Activated naive CD8-positive, alpha-beta T cell treated with anti-CD3 and anti-CD28 coated beads, Interleukin-2, amount 10 ng/mL, durations not matched to agents 7 days and 5 days (primary cell): Measurements from ENCODE around the gene DNAH1. TPM values are rescaled to one million over a fixed set of nuclear protein-coding genes. Genes with fewer than 3 reads are reported as not detected.

Experiments used
- ATAC-seq: fragments of 150-1000 bp; cut with Tn5 transposase; one replicate; pipeline ENCODE4 v1.10.0; 2021; ENCODE audit warnings: low read depth, moderate library complexity
- POLR2A ChIA-PET: fragments of 350-600 bp; sonication (Branson Sonifier 250); formaldehyde crosslinking; loops from one replicate; lab custom pipeline; 2021; ENCODE audit warnings: antibody characterized with exemption; lab: Charles Lee
- DNase-seq: peaks from one replicate; pipeline ENCODE4 v3.0.0; 2021
- H3K27ac Mint-ChIP-seq: one replicate; pipeline ENCODE4 v1.8.0; 2022; ENCODE audit warnings: mild to moderate bottlenecking, mixed read lengths
- H3K27me3 Mint-ChIP-seq: one replicate; pipeline ENCODE4 v1.8.0; 2022; ENCODE audit warnings: mild to moderate bottlenecking, moderate library complexity, mixed read lengths
- H3K36me3 Mint-ChIP-seq: one replicate; pipeline ENCODE4 v1.8.0; 2021; ENCODE audit warnings: mild to moderate bottlenecking, mixed read lengths
- H3K4me1 Mint-ChIP-seq: one replicate; pipeline ENCODE4 v1.8.0; 2021; ENCODE audit warnings: mixed read lengths
- H3K4me3 Mint-ChIP-seq: one replicate; pipeline ENCODE4 v1.8.0; 2022; ENCODE audit warnings: mild to moderate bottlenecking, moderate library complexity, mixed read lengths
- H3K9me3 Mint-ChIP-seq: one replicate; pipeline ENCODE4 v1.8.0; 2021; ENCODE audit warnings: mixed read lengths
- total RNA-seq, 2 experiments: library from RNA; stranded (reverse); gene quantifications; one replicate each; pipeline ENCODE4 v1.2.3, GENCODE V29; 2021

DNAH1 gene
- total RNA-seq, 2 experiments from 2014 or later, result 28.5 to 30.0 TPM

GRCh38 chr3:52432225-52432624, 116.1 kb downstream of the DNAH1 start:
- Mint-ChIP-seq H3K9me3 (no peaks in the 10 kb centered on the region), H3K27me3 (peaks cover 5% of the 10 kb centered on the region), H3K27ac (no peak overlapping the region), H3K36me3 (no peaks in the 10 kb centered on the region), H3K4me3 (no peak overlapping the region), H3K4me1 (peaks cover 1% of the 10 kb centered on the region)
- ATAC-seq (no peak), DNase-seq (no peak)
- POLR2A ChIA-PET, result interaction anchor here (0.6 kb wide), 1 partner anchor 148 kb away, joined by 4 read pairs; no protein-coding TSS in a partner anchor

GRCh38 chr3:52432691-52433141, 116.6 kb downstream of the DNAH1 start:
- Mint-ChIP-seq H3K36me3 (no peaks in the 10 kb centered on the region), H3K4me3 (no peak overlapping the region), H3K9me3 (no peaks in the 10 kb centered on the region), H3K4me1 (peaks cover 1% of the 10 kb centered on the region), H3K27ac (no peak overlapping the region), H3K27me3 (peaks cover 5% of the 10 kb centered on the region)
- ATAC-seq (no peak), DNase-seq (no peak)
- POLR2A ChIA-PET, result interaction anchor here (0.6 kb wide), 1 partner anchor 149 kb away, joined by 4 read pairs; no protein-coding TSS in a partner anchor

GRCh38 chr3:52433328-52433995, 117.3 kb downstream of the DNAH1 start:
- POLR2A ChIA-PET, result no interaction called here
- no peak for ATAC-seq
- Mint-ChIP-seq H3K27ac (no peak overlapping the region), H3K36me3 (no peaks in the 10 kb centered on the region), H3K4me1 (no peaks in the 10 kb centered on the region), H3K27me3 (peaks cover 3% of the 10 kb centered on the region), H3K9me3 (no peaks in the 10 kb centered on the region), H3K4me3 (no peak overlapping the region)
- DNase-seq, result no peak

- H3K4me3 Mint-ChIP-seq, result no peak overlapping the region
- ATAC-seq (no peak), DNase-seq (no peak)
- POLR2A ChIA-PET, result no interaction called here
- H3K27ac Mint-ChIP-seq, result no peak overlapping the region
- no peaks in the 10 kb centered on the region for H3K4me1 Mint-ChIP-seq
- no peaks in the 10 kb centered on the region for H3K9me3 Mint-ChIP-seq
- no peaks in the 10 kb centered on the region for H3K36me3 Mint-ChIP-seq
- peaks cover 3% of the 10 kb centered on the region for H3K27me3 Mint-ChIP-seq
These were observed 117.9 kb downstream of the DNAH1 start for GRCh38 chr3:52433996-52434479.

GRCh38 chr3:52434491-52435115, 118.5 kb downstream of the DNAH1 start:
- ATAC-seq, result no peak

GRCh38 chr3:52435246-52436101, 119.4 kb downstream of the DNAH1 start:
- Mint-ChIP-seq H3K4me1 (no peaks in the 10 kb centered on the region), H3K27me3 (peaks cover 3% of the 10 kb centered on the region), H3K27ac (no peak overlapping the region), H3K4me3 (no peak overlapping the region), H3K9me3 (no peaks in the 10 kb centered on the region), H3K36me3 (no peaks in the 10 kb centered on the region)
- POLR2A ChIA-PET, result no interaction called here
- no peak for DNase-seq
- no peak for ATAC-seq

More at GRCh38 chr3:52434491-52435115, 118.5 kb downstream of the DNAH1 start:
- H3K4me3 Mint-ChIP-seq, result no peak overlapping the region
- POLR2A ChIA-PET, result no interaction called here
- no peaks in the 10 kb centered on the region for H3K4me1 Mint-ChIP-seq
- H3K36me3 Mint-ChIP-seq, result no peaks in the 10 kb centered on the region
- H3K9me3 Mint-ChIP-seq, result no peaks in the 10 kb centered on the region
- H3K27ac Mint-ChIP-seq, result no peak overlapping the region
- no peak for DNase-seq
- peaks cover 3% of the 10 kb centered on the region for H3K27me3 Mint-ChIP-seq

GRCh38 chr3:52436500-52437149, 120.5 kb downstream of the DNAH1 start:
- H3K4me1 Mint-ChIP-seq, result no peaks in the 10 kb centered on the region
- no peaks in the 10 kb centered on the region for H3K36me3 Mint-ChIP-seq
- no peak for ATAC-seq
- no peak for DNase-seq
- peaks cover 3% of the 10 kb centered on the region for H3K27me3 Mint-ChIP-seq
- H3K4me3 Mint-ChIP-seq, result no peak overlapping the region
- POLR2A ChIA-PET, result no interaction called here
- no peak overlapping the region for H3K27ac Mint-ChIP-seq
- no peaks in the 10 kb centered on the region for H3K9me3 Mint-ChIP-seq

- Mint-ChIP-seq H3K36me3 (no peaks in the 10 kb centered on the region), H3K27ac (no peak overlapping the region), H3K4me3 (no peak overlapping the region), H3K27me3 (peaks cover 3% of the 10 kb centered on the region), H3K4me1 (no peaks in the 10 kb centered on the region), H3K9me3 (no peaks in the 10 kb centered on the region)
- ATAC-seq, result no peak
- POLR2A ChIA-PET, result no interaction called here
- DNase-seq, result no peak
These were observed 121.4 kb downstream of the DNAH1 start for GRCh38 chr3:52437326-52438103.

- no peak for ATAC-seq
- H3K27me3 Mint-ChIP-seq, result peaks cover 3% of the 10 kb centered on the region
- H3K4me3 Mint-ChIP-seq, result no peak overlapping the region
- no peak for DNase-seq
- POLR2A ChIA-PET, result no interaction called here
- H3K27ac Mint-ChIP-seq, result no peak overlapping the region
- no peaks in the 10 kb centered on the region for H3K36me3 Mint-ChIP-seq
- H3K9me3 Mint-ChIP-seq, result no peaks in the 10 kb centered on the region
- H3K4me1 Mint-ChIP-seq, result no peaks in the 10 kb centered on the region
These were observed 121.9 kb downstream of the DNAH1 start for GRCh38 chr3:52438104-52438376.

GRCh38 chr3:52438579-52439425, 122.7 kb downstream of the DNAH1 start:
- no peak overlapping the region for H3K4me3 Mint-ChIP-seq
- peaks cover 3% of the 10 kb centered on the region for H3K27me3 Mint-ChIP-seq
- no peak overlapping the region for H3K27ac Mint-ChIP-seq
- H3K36me3 Mint-ChIP-seq, result no peaks in the 10 kb centered on the region
- DNase-seq, result no peak
- H3K4me1 Mint-ChIP-seq, result no peaks in the 10 kb centered on the region
- no peak for ATAC-seq
- POLR2A ChIA-PET, result no interaction called here
- H3K9me3 Mint-ChIP-seq, result no peaks in the 10 kb centered on the region

GRCh38 chr3:52439426-52440248, 123.5 kb downstream of the DNAH1 start:
- Mint-ChIP-seq H3K36me3 (no peaks in the 10 kb centered on the region), H3K27me3 (no peaks in the 10 kb centered on the region), H3K27ac (no peak overlapping the region), H3K4me3 (no peak overlapping the region), H3K4me1 (no peaks in the 10 kb centered on the region), H3K9me3 (no peaks in the 10 kb centered on the region)
- POLR2A ChIA-PET, result no interaction called here
- DNase-seq (peak; percentile 25), ATAC-seq (no peak)
